Lower leg skin (tissue), 3 donors: ENCODE measurements around the gene RELL2.

Source experiments
- CTCF ChIP-seq, 3 donors: fragments of 450-650 bp; IDR thresholded peaks; one replicate each; pipeline ENCODE4 v1.5.1; 2016; ENCODE audit warnings: antibody characterized with exemption in 3 of 3, mild to moderate bottlenecking in 3 of 3, moderate library complexity in 2 of 3
- POLR2A ChIP-seq, 2 donors: fragments of 450-650 bp; IDR thresholded peaks; one replicate each; pipeline ENCODE4 v1.6.1; 2016 to 2017; ENCODE audit warnings: antibody characterized with exemption in 2 of 2, mild to moderate bottlenecking in 1 of 2, moderate library complexity in 1 of 2

DNA sequence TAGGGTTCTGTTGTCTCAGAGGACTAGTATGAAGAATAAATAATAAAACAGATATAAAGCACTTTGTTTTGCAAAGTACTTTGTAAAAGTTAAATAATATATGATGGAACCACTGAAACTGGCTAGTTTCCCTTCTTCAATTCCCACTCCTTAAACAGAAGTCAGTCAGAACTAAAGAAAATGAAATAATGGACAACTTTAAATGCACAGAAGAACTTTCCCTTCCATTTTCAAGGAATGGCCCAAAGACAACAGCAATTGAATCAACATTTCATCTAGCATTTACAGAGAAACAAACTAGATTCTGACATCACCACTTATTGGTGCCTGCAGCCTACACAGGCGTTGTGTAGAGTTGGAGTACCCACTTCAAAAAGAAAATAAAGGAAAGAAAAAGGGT, 34.2 kb upstream of the RELL2 start:
- TF ChIP-seq CTCF (IDR thresholded peaks at IDR 0.05) = no peak
- no peak for TF ChIP-seq POLR2A (IDR thresholded peaks at IDR 0.05)
